GM18907 (cell line): Measurements from ENCODE around the gene OOSP2.
"Not testable (repeated sequence)": the region's sequence is repeated elsewhere in the genome, so short reads cannot be mapped to it uniquely, and the experiment has no call there.

Experiments used
- ATAC-seq: cut with Tn5 transposase; IDR thresholded peaks from one replicate; pipeline ENCODE4 v1.9.1; 2021; ENCODE audit warnings: mild to moderate bottlenecking, moderate library complexity; ENCODE audit not compliant: unreplicated experiment

The OOSP2 gene

GRCh38 chr11:60040109-60040508, at the start of gene OOSP2:
OOSP2 (plus strand) TSS chr11:60040409; CDS start chr11:60040460, 51 bp downstream.
- ATAC-seq: no peak

DNA sequence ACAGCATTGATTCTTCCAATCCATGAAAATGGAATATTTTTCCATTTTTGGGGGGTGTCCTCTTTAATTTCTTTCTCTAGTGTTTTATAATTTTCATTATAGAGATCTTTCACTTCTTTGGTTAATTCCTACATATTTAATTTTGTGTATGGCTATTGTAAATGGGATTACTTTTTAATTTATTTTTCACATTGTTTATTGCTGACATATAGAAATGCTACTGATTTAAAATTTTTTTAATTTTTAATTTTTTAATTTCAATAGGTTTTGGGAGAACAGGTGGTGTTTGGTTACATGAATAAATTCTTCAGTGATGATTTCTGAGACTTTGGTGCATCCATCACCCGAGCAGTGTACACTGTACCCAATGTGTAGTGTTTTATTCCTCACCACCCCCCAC, 49.8 kb upstream of the OOSP2 start:
- ATAC-seq: no peak

GRCh38 chr11:59992425-59992824, 47.8 kb upstream of the OOSP2 start:
- no peak for ATAC-seq

DNA sequence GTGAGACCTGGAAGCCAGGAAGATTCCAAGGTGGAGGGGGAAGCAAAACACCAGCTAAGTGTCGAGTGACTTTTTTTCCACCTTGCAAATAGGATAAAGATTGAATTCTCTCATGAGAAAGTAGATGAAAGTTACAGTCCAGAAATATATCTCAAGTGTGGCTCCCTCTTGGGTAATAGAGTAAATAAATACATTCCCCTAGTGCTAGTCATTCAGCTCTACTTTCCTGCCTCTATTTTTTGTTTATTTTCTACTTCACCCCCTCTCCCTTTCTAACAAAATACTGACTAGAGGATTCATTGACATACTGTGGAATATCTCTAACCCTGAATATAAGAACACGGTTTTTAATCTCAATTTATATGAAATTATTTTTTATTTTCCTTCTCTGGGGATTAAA, 42.4 kb upstream of the OOSP2 start:
- no peak for ATAC-seq

GRCh38 chr11:59999691-60000090, 40.5 kb upstream of the OOSP2 start:
- no peak for ATAC-seq

- no peak for ATAC-seq
These were observed 36.5 kb upstream of the OOSP2 start for GRCh38 chr11:60003729-60004128.

DNA sequence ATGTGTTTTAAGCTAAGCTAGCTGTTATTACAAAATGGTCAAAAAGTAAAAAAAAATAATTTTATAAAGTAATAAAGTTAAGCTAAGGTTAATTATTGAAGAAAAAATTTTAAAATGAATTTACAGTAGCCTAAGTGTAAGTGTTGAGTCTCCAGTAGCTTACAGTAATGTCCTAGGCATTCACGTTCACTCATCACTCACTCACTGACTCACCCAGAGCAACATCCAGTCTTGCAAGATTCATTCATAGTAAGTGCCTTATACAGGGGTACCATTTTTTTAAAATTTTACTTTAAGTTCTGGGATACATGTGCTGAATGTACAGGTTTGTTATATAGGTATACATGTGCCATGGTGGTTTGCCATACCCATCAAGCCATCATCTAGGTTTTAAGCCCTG, 34.8 kb upstream of the OOSP2 start:
- ATAC-seq: no peak

GRCh38 chr11:60016881-60017280, 23.3 kb upstream of the OOSP2 start, which contains the start of gene OOSP4B:
OOSP4B (plus strand) TSS chr11:60017181.
- no peak for ATAC-seq

DNA sequence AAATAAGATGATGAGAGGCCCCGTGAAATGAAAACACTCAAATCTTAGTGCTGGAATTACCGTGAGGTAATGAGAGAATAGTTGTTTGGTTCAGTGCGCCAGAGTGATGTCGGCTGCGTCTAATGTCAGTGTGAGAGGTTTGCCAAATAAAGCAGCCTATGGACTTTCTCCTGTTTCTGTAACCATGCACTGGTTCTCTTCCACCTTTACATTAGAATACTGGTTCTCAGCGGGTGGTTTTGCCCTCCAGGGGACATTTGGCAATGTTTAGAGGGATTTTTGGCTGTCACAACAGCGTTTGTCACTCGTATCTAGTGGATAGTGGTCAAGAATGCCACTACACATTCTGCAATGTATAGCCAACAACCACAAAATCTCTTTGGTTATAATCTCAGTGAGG, 22.2 kb upstream of the OOSP2 start:
- no peak for ATAC-seq

GRCh38 chr11:60020376-60020775, 19.8 kb upstream of the OOSP2 start:
- ATAC-seq: not testable (repeated sequence)

GRCh38 chr11:60029015-60029632, 11.1 kb upstream of the OOSP2 start:
- no peak for ATAC-seq

- ATAC-seq: not testable (repeated sequence)
These were observed 10.2 kb downstream of the OOSP2 start for GRCh38 chr11:60050422-60050821.

GRCh38 chr11:60050839-60051238, 10.6 kb downstream of the OOSP2 start:
- ATAC-seq: not testable (repeated sequence)

GRCh38 chr11:60056349-60056969, 16.2 kb downstream of the OOSP2 start, which contains the start of gene MS4A3:
MS4A3 (plus strand) TSS chr11:60056665; CDS start chr11:60061161, 4,496 bp downstream.
- ATAC-seq: no peak

DNA sequence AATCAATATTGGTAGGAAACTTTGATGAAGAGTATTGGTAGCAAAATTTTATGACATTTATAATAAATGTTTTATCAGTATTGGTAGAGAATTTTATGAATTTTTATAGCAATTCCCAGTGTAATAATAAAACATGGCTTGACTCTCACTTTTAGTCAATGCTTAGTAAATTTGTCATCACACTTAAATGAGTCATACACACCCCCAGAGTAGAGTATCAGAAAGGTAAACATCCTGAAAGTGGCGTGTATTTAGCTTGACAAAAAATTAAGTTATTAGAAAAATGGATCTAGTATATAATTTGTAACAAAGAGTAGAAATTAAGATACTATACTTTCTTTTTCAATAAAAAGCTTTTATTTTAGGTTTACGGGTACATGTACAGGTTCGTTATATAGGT, 18.8 kb downstream of the OOSP2 start:
- ATAC-seq: no peak

- no peak for ATAC-seq
These were observed 19.5 kb downstream of the OOSP2 start for GRCh38 chr11:60059521-60060240.

- no peak for ATAC-seq
These were observed 23.9 kb downstream of the OOSP2 start for GRCh38 chr11:60064111-60064510.

- no peak for ATAC-seq
These were observed 25.6 kb downstream of the OOSP2 start for GRCh38 chr11:60065801-60066200.

GRCh38 chr11:60069450-60069849, 29.2 kb downstream of the OOSP2 start:
- no peak for ATAC-seq

GRCh38 chr11:60071644-60072043, 31.4 kb downstream of the OOSP2 start:
- not testable (repeated sequence) for ATAC-seq

DNA sequence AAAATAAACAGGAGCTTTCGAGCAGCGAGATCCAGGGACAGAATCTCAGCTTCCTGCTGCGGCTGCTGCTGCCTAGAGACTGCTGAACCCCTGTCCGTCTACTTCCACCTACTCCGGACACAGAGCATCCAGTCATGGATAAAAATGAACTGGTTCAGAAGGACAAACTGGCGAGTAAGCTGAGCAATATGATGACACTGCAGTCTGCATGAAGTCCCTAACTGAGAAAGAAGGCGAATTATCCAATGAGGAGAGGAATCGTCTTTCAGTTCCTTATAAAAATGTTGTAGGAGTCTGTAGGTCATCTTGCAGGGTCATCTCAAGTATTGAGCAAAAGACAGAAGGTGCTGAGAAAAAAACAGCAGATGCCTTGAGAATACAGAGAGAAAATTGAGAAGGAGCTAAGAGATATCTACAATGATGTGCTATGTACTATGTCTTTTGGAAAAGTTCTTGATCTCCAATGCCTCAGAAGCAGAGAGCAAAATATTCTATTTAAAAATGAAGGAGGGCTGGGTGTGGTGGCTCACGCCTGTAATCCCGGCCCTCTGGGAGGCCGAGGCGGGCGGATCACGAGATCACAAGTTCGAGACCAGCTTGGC, 37.1 kb downstream of the OOSP2 start:
- no peak for ATAC-seq

- no peak for ATAC-seq
These were observed 37.8 kb downstream of the OOSP2 start for GRCh38 chr11:60077981-60078380.
